C4-2B (cell line): ENCODE measurements around the gene GUCY2F.

Experiments used
- CTCF ChIP-seq: fragments of 450-650 bp; conservative IDR thresholded peaks from 2 replicates; pipeline ENCODE4 v1.5.1; 2017; ENCODE audit warnings: mild to moderate bottlenecking
- ZFX ChIP-seq: fragments of 450-650 bp; IDR thresholded peaks from 2 replicates; pipeline ENCODE4 v1.6.1; 2017

GRCh38 chrX:109498434-109498833, 16.5 kb upstream of the GUCY2F start:
- TF ChIP-seq CTCF = no peak
- no peak for TF ChIP-seq ZFX
